Measurements from ENCODE around the gene PCDHGA11.
"Not testable (repeated sequence)": the region's sequence is repeated elsewhere in the genome, so short reads cannot be mapped to it uniquely, and the experiment has no call there.

PCDHGA11 gene

GRCh38 chr5:141382469-141383294, 38.2 kb upstream of the PCDHGA11 start, which contains the start of gene PCDHGA7:
Gene PCDHGA7, plus strand, starts transcription at chr5:141382742. Its CDS starts 158 bp downstream, at chr5:141382900.
- H2AFZ ChIP-seq: peak within 1 kb of the TSS; percentile 40
- no peaks in the 10 kb centered on the region for H3K27me3 ChIP-seq (ENCODE audit: control insufficient read depth, insufficient read depth, low read length)
- no peak for TF ChIP-seq CTCF (IDR thresholded peaks at IDR 0.05)
- no peaks in the 10 kb centered on the region for H3K4me1 ChIP-seq
- H3K4me3 ChIP-seq (ENCODE audit: low read depth, low read length): peak within 1 kb of the TSS; percentile 38
- H3K9ac ChIP-seq: no peak within 1 kb of the TSS
- no peaks in the 10 kb centered on the region for H3K36me3 ChIP-seq (ENCODE audit: control insufficient read depth, insufficient read depth, low read length)
- H3K4me2 ChIP-seq (ENCODE audit: low read length): peak within 1 kb of the TSS; percentile 12
- H3K79me2 ChIP-seq: no peaks in the 10 kb centered on the region
- no peak within 1 kb of the TSS for H3K27ac ChIP-seq
- peaks cover 2% of the 10 kb centered on the region for H3K9me3 ChIP-seq (ENCODE audit: control insufficient read depth, low read length)

- no peaks in the 10 kb centered on the region for H3K4me1 ChIP-seq
- no peak overlapping the region for H3K4me3 ChIP-seq (ENCODE audit: low read depth, low read length)
- H3K4me2 ChIP-seq (ENCODE audit: low read length): no peak overlapping the region
- no peak overlapping the region for H3K9ac ChIP-seq
- no peaks in the 10 kb centered on the region for H3K79me2 ChIP-seq
- no peaks in the 10 kb centered on the region for H3K27me3 ChIP-seq (ENCODE audit: control insufficient read depth, insufficient read depth, low read length)
- TF ChIP-seq CTCF (IDR thresholded peaks at IDR 0.05): no peak
- no peak overlapping the region for H3K27ac ChIP-seq
- H3K36me3 ChIP-seq (ENCODE audit: control insufficient read depth, insufficient read depth, low read length): no peaks in the 10 kb centered on the region
- H3K9me3 ChIP-seq (ENCODE audit: control insufficient read depth, low read length): peaks cover 2% of the 10 kb centered on the region
- H2AFZ ChIP-seq: no peak overlapping the region
Measured at GRCh38 chr5:141383345-141383744, 37.5 kb upstream of the PCDHGA11 start.

GRCh38 chr5:141384471-141385267, 36.2 kb upstream of the PCDHGA11 start:
- no peak overlapping the region for H3K27ac ChIP-seq
- H2AFZ ChIP-seq: no peak overlapping the region
- no peaks in the 10 kb centered on the region for H3K36me3 ChIP-seq (ENCODE audit: control insufficient read depth, insufficient read depth, low read length)
- no peak for TF ChIP-seq CTCF (IDR thresholded peaks at IDR 0.05)
- no peak overlapping the region for H3K9ac ChIP-seq
- no peaks in the 10 kb centered on the region for H3K4me1 ChIP-seq
- no peak overlapping the region for H3K4me3 ChIP-seq (ENCODE audit: low read depth, low read length)
- H3K79me2 ChIP-seq: no peaks in the 10 kb centered on the region
- H3K4me2 ChIP-seq (ENCODE audit: low read length): no peak overlapping the region
- H3K27me3 ChIP-seq (ENCODE audit: control insufficient read depth, insufficient read depth, low read length): no peaks in the 10 kb centered on the region
- no peaks in the 10 kb centered on the region for H3K9me3 ChIP-seq (ENCODE audit: control insufficient read depth, low read length)

- H3K9ac ChIP-seq: not testable (repeated sequence)
Measured at GRCh38 chr5:141387557-141388311, 33.1 kb upstream of the PCDHGA11 start, which contains the start of gene PCDHGB4. Gene PCDHGB4, plus strand, starts transcription at chr5:141387698. Its CDS starts 187 bp downstream, at chr5:141387885.

More at GRCh38 chr5:141387557-141388311, 33.1 kb upstream of the PCDHGA11 start, which contains the start of gene PCDHGB4:
- not testable (repeated sequence) for H3K27ac ChIP-seq; H3K27me3 ChIP-seq (ENCODE audit: control insufficient read depth, insufficient read depth, low read length); H3K9me3 ChIP-seq (ENCODE audit: control insufficient read depth, low read length); H3K4me3 ChIP-seq (ENCODE audit: low read depth, low read length); H3K36me3 ChIP-seq (ENCODE audit: control insufficient read depth, insufficient read depth, low read length); H3K4me1 ChIP-seq; H3K79me2 ChIP-seq; H2AFZ ChIP-seq; H3K4me2 ChIP-seq (ENCODE audit: low read length)
- TF ChIP-seq CTCF (IDR thresholded peaks at IDR 0.05): peak; percentile 43

All from parathyroid adenoma (tissue), 2 donors.